SIG-M5 treated with dmso at 0.1 percent for 504 hours (cell line): Measurements from ENCODE around the gene RAB39B.

ENCODE experiments used
- DNase-seq: peaks from one replicate; lab custom pipeline; 2025; ENCODE audit not compliant: unreplicated experiment; lab: John Stamatoyannopoulos, UW

Gene RAB39B

GRCh38 chrX:155216179-155216939, 47.9 kb downstream of the RAB39B start, which contains the start of gene VBP1:
TSS of gene VBP1 (plus strand) at chrX:155216460. CDS start at chrX:155216483, 23 bp downstream.
- peak; percentile 94 for DNase-seq

GRCh38 chrX:155215443-155216178, 48.7 kb downstream of the RAB39B start:
- peak; percentile 38 for DNase-seq

- DNase-seq: no peak
Observed at GRCh38 chrX:155213731-155214130, 50.6 kb downstream of the RAB39B start.

- peak; percentile 26 for DNase-seq
Observed at GRCh38 chrX:155211208-155211607, 53.1 kb downstream of the RAB39B start.
